ENCODE data around the gene MCIDAS.
A peak's percentile ranks its signal among the peaks of the same experiment; 100 is the strongest.

MCIDAS gene

DNA sequence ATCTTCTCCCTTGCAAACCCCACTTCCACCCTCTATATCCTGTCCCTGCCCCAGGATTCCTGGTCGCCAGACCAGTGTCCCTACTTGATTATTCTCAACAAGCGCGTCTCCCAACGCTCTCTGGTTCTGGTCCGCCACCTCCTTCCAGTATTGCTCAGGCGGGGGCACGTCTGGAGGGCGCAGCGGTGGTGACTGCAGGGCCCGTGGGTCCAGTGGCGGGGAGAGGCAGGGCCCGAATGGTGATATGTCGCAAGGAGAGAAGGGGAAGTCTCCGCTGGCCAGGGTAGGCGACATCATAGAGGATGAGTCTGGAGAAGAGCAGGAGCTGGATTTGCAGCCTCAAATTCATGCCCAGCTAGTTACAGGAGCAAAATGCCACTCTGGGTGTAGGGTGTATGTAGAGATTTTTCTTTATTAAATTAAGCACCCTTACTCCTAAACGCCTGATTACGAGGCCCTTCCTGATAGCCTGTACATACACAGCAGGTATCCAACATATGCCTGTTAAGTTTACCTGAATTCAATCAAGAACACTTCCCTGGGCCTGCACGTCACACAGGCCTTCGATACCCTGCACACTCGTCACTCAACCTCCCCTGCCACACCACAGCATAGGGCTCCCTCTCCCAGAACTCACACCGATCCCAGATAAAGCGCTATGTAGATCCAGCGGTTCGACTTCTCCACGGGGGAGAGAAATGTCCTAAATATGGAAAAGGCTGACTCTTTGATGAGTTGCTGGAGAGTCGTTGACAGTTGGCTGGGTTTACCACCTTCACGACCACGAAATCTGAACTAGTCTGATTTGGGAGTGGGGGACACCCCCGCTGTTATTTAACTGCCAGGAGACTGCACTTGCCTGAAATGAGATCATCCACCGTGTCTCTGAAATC, 4.8 kb downstream of the MCIDAS start:
- DNase-seq (ENCODE audit: low spot score), result no peak

DNA sequence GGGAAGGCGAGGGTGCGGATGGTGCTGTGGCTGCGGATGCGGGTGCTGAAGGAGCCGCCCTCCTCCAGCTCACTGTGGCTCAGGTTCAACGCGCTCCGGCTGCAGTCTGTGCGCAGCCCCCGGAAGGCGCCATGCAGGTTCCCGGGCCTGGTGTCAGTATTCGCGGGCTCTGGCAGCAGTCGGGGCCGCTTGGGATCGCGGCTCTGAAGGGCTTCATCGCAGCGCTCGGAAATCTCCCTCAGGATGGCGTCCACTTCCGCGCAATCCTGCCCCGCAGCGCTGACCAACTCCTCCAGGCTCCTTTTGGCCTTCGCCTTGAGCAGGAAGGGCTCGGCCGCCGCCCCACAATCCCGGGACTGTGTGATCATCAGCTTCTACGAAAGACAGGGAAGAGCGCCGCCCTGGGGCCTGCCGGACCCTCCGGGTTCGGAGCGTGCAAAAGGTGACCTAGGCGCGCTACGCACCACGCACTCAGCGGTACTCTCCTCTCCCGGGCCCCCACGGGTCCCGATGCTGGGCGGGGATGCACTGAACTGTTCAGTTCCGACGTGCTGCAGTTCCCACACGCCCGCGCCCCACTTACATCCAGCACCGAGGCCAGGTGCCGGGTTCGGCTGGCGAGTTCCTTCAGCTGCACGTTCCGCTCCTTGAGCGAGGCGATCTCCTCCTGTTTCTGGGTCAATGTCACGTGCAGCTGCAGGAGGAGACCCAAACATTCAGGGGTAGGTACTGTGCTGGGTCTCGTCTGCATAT, 6.5 kb downstream of the MCIDAS start:
- no peak for DNase-seq (ENCODE audit: low spot score)

DNA sequence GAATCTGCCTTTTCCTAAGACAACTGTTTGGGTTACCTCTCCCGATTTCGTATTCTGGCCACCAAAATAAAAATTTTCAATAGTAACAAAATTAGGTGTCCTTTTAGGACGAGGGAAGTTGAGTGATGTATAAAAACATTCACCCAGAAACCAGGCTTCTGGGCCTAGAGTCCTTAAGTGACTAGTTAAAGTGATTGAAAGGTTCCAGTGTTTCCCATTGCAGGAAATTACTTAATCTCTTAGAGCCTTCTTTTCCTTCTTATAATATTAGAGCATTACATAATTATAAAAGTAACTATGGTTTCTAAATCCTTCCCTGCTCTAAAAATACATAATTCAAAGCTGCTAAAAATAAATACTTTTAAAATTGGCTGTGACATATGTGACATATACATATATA, 7.3 kb downstream of the MCIDAS start:
- no peak for DNase-seq (ENCODE audit: low spot score)

DNA sequence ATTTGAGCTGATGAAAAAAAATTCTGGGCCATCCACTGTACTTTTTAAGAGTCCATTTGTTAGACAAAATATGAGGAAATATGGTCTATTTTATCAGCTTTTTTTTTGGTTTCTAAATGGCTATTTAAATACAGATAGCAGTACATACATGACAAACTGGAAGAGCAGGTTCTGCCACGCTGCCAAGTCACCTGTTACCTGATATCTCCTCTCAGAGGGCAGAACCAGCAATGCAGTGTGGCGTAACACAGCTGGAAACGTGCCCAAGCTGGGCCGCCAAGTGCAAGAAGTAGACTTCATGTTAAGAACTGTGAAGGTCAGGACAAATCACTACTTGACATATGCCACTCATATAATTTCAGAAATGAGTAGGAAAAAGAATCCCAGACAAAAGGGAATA, 8.1 kb downstream of the MCIDAS start:
- no peak for DNase-seq (ENCODE audit: low spot score)

DNA sequence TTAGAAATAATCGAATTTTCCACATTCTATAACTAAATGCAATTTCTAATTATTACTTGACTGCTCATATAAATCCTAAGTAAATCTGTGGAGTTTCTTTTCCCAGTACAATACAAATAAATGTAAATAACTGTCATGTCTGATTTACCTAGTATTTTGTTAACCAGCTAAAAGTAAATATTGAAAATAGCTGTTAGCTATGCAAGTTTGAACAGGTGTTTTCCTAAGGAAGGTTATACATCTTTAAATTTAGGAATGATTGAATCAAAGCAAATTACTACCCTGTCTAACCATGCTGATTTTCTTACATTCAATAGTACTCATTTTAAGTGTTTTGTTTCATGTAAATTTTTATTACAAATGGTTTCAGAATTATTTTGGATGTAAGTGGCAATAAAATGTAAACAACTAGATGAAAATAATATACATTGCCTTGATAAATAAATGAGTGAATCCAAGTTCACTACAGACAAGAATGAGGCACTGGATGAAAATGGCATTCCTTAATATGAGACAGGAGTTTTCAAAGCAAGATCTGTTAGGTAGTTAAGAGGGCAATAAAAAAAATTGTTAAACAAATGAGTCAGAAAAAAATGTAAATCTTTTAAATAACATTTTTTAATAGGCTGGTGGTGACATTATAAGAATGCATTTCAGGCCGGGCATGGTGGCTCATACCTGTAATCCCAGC, 15.8 kb downstream of the MCIDAS start:
- DNase-seq (ENCODE audit: low spot score), result no peak

DNA sequence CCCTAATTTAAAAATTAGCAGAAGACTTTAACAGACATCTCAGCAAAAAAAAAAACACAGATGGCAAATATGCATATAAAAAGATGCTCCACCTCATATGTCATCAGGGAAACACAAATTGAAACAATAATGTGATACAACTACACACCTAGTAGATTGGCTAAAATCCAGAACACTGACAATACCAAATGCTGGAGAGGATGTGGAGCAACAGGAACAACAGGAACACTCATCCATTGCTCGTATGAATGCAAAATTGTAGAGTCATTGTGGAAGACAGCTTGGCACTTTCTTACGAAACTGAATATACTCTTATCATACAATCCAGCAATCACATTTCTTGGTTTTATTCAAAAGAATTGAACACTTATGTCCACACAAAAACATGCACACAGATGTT, 22.1 kb downstream of the MCIDAS start:
- no peak for DNase-seq (ENCODE audit: low spot score)

DNA sequence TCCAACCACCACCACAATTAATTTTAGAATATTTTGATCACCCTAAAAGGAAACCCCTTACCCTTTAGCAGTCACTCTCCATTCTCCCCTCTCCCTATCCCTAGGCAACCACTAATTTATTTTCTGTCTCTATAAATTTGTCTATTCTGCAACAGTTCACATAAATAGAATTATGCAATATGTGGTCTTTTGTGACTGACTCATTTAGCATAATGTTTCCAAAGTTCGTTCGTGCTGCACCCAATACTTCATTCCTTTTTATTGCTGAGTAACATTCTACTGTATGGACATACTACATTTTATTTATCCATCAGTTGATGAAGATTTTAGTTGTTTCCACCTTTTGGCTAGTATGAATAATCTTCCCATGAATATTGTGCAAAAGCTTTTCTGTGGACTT, 36.0 kb downstream of the MCIDAS start:
- no peak for DNase-seq (ENCODE audit: low spot score)

DNA sequence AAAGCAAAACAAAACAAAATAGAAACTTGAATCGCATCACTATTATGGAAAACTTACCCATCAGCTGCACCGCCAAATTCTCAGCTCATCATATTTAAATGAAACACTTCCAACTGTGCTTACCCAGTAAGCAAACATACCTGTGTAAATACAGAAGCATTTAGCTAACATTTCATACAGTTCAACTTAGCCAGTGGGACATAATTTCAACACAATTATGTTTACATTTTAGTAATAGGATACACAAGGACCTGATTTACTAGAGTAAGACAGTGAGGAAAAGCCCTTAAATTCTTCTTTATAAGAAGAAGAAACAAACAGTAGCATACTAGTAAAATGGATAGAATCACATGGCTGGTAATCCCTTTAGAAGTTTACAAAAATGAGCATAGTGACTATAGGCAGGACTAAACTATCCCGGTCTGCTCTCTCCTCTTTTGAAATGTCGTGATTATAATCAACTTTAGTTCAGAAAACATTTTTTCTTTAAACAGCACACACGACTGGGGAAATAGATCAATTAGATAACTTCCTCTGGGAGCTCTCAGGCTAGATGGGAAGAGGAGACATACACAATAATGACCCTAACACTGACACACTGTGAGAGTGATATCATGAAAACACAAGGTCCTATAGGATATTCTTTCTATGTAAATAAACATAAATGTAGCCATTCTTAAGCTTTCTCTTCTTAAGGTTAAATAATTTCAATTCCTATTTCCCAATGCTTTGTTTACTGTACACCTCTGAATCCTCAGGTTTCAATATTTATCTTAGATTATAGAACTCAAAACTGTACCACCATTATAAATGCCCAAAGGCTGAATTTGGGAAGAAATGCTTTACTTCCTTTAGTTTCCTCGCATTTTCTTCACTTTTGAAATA, 38.2 kb downstream of the MCIDAS start:
- DNase-seq (ENCODE audit: low spot score), result no peak

DNA sequence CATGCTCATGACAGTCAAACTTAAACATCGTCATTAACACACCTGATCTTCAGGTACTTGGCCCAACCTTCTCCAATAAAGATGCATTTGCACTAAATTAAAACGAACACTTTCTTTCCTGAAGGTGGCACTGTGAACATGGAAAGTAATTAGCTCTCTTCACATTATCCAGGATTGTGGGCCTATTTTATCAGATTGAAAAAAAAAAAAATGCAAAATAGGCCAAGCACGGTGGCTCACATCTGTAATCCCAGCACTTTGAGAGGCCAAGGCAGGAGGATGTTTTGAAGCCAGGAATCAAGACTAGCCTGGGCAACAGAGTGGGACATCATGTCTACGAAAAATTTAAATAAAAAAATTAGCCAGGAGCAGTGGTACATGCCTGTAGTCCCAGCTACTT, 39.7 kb downstream of the MCIDAS start:
- DNase-seq (ENCODE audit: low spot score), result no peak

DNA sequence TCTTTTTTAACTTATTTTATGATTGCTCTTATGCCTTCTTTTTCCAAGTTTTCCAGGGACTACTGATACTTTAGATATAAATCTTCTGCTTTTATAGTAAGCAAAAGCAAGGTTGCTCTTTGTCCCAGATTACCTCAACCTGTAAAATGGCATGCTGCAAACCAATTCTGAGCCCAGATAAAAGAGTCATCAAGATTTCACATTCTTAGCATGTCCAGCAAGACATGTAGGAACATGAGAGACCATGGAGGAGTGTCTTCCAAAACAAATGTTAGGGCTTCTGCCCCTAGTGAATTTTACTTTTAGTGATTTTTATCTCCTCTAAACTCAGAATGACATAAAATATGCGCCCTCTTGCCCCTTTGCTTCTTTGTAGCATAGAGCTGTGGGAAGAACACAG, 47.1 kb downstream of the MCIDAS start:
- no peak for DNase-seq (ENCODE audit: low spot score)

DNA sequence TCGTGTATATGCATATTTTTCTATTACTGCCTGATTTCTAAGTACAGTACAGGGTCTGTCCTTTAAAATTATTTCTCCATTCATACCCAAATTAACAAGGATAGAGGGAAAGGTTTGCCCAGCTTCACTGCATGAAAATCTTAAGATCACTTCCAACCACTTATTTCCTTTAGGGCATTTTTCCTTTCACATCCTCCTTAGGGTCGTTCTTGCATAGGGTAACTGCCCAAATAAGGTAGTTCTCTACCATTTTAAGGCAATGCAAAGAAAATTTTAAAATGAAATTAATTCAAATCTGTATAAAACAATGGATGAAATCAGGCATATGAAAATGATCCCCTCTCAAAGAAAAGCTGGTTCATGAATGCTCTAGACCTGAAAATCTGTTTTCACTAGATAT, 50.0 kb downstream of the MCIDAS start:
- no peak for DNase-seq (ENCODE audit: low spot score)

DNA sequence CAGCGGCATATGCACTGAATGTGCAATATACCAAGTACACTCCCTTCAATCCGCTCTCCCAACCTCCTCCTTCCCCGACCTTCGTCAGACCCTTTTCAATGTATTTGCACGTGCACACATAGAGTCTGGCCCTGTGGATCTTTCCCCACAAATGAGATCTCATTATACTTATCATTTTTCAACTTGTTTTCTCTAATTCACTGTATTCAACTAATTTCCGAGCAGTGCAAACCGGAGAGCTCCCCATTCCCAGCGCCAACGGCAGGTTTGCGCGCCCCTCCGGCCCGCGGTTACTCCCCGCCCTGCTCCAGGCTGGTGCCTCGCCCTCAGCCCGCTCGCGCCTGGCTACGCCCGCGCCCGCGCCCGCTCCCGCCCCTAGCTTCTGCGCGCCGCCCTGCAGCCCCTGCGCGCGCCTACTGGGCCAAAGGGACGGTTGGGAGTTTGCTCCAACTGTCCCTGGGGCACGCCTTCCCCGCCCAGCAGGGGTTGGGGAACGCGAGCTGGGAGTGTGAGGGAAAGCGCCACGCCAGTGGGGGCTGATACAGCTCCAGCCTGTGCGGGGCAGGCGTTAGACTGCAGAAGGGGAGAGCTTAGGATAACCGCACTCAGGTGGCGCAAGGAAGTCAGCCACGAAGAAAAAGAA, 50.8 kb downstream of the MCIDAS start:
- DNase-seq (ENCODE audit: low spot score), result peak; percentile 16

DNA sequence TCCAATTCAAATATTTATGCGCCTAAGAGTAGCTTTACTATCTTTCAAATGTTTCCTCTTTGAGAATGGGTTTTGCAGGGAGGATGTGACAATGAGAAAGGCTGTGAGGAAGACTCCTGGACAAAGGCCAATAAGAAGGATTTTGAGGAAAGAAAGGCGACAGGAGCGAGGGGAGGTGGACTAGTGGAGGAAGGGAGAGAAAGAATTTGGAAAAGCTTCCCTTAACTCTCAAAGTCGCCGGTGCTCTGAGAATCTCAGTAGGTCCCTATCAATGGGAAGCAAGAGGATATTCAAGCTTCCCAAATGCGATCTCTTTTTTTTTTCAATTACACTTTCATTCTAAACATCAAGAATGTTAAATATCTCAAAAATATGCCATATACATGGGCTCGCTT, 51.3 kb downstream of the MCIDAS start:
- no peak for DNase-seq (ENCODE audit: low spot score)

DNA sequence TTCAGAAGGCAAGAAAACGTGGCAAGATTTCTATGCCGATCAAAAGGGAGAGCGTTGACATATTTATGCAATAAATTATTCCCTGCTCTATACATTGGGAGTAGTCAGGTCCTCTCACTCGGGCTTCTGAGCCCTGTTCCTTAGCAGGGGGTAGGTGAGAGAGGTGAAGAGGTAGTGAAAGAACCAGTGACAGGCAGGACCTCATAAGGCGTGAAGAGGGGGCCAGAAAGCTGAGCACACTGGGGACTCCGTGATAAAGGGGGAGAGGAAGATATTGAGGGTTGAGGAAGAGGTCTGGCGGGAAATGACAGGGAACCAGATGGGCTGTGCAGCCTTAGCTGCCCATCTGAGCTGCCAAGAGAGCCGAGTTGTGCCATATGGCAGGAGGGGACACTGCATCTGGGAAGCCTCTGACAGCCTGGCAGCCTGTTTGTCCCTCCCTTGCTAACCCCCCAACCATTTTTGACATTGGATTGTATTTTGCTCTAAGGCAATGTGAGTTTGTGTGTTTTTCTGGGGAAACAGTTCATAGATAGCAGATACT, 53.4 kb downstream of the MCIDAS start:
- DNase-seq (ENCODE audit: low spot score), result no peak

DNA sequence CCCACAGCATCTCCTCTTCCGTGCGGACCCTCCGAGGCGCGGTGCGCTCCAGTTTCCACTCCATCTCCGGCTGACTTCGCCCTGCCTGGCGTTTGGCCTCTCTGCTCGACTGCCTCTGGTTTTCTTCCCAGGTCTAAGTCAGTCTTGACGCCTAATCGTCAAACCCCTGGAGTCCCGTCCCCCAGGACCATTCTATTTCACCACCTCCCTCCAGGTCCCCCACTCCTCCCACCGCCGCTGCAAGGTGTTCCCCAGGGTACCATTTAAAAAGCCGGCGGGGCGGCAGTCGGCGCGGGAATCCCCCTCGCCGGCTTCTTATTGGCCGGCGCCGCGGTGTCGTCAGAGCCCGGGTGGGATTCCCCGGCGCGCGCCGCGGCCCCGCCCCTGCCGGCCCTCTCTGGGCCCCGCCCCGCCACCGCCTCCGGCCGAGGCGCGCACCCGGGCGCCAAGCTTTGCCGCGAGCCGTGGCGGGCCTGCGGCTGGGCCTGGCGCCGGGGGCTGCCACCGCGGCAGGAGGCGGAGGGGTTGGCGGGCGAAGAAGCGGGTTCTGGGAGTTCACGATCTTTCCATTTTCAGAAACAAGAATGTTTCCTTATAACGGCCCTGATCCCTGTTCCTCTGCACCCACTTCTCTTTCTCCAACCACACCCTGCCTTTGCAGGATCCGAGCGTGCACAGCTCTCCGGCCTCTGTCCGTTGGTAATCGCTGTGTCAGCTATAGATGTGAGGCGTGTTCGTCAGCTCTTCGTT, 54.0 kb downstream of the MCIDAS start, which contains the start of gene CDC20B:
CDC20B (minus strand) TSS at position 241 of the 750 bp plus-strand sequence; CDS start at position 64, 177 bp downstream.
- DNase-seq (ENCODE audit: low spot score), result peak; percentile 56

DNA sequence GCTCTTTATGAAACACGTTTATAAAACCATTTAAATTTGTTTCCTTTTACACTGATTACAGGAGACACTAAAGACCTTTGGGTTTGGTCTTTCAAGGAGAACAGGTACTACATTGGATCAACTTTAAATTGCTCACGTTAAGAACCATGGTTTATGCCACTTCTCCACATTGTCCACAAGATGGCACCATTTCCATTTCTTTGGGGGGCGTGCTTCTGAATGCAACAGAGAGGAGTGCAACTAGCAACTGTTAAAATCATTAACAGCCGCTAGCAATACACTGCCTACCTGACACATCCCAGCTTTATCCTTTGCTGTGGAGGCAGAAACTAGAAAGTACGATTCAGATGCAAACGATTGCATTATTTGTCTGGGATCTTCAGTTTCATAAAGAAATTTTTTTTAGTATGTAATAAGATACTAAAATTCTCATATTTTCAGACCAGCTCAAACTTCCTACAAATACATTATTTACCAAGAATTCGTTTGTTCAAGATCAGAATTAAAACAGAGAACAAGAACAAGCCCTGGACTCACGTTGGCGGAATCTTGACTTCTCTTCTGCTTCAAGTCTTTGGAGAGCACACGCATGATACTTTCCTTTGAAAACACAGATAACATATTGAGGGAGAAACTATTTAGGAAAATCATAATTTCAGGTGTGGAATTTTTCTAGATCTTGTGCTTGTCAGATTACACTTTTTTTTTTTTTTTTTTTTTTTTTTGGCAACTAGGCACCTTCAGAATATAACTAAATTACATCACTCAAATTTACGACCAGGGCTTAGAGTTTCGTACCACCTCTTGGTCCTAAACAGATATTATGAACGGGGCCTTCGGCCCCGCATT, 54.8 kb downstream of the MCIDAS start:
- DNase-seq (ENCODE audit: low spot score), result peak; percentile 81

DNA sequence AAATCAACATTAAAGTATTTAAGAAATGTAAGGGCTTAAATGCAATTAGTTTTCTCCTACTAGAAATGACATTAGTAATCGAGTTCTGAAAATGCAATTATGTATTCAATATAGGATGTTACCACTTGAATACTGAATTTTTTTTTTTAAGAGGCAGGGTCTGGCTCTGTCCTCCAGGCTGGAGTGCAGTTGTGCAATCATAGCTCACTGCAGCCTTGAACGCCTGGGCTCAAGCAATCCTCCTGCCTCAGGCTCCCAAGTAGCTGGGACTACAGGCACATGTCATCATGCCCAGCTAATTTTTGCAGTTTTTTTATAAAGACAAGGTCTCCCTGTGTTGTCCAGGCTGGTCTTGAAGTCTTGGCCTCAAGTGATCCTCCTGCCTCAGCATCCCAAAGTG, 55.6 kb downstream of the MCIDAS start:
- no peak for DNase-seq (ENCODE audit: low spot score)

Data from hematopoietic multipotent progenitor cell treated with erythropoietin and hydrocortisone succinate and interleukin-3 and kit ligand, for 17 days (in vitro differentiated cells).